Fibroblast of mammary gland (primary cell): ENCODE measurements around the gene TMEM238L.
A peak's percentile ranks its signal among the peaks of the same experiment; 100 is the strongest.

ENCODE experiments used
- DNase-seq: peaks from one replicate; pipeline ENCODE4 v3.0.0-alpha.2; 2010; ENCODE audit warnings: low read depth
- H3K4me3 ChIP-seq: 2 replicates; pipeline ENCODE4 v1.5.1; 2011; ENCODE audit warnings: low read depth, mild to moderate bottlenecking, low read length, moderate library complexity; ENCODE audit not compliant: control insufficient read depth
- CTCF ChIP-seq: conservative IDR thresholded peaks from 2 replicates; pipeline ENCODE4 v1.5.1; 2011; ENCODE audit warnings: low read depth, low read length, inconsistent platforms; ENCODE audit not compliant: control insufficient read depth, insufficient read depth

Gene TMEM238L

GRCh38 chr17:10790491-10791401 lies 13.2 kb downstream of the TMEM238L start:
- H3K4me3 ChIP-seq, result no peak overlapping the region
- no peak for DNase-seq
- TF ChIP-seq CTCF, result no peak

GRCh38 chr17:10789694-10790271 lies 14.1 kb downstream of the TMEM238L start:
- no peak overlapping the region for H3K4me3 ChIP-seq
- TF ChIP-seq CTCF, result no peak
- DNase-seq, result peak; percentile 5

- H3K4me3 ChIP-seq, result no peak overlapping the region
- no peak for DNase-seq
- TF ChIP-seq CTCF, result no peak
These were observed 16.4 kb downstream of the TMEM238L start for GRCh38 chr17:10787306-10788045.

- no peak for DNase-seq
- H3K4me3 ChIP-seq, result no peak overlapping the region
- TF ChIP-seq CTCF, result no peak
These were observed 18.6 kb downstream of the TMEM238L start for GRCh38 chr17:10785295-10785694.

- no peak overlapping the region for H3K4me3 ChIP-seq
- no peak for TF ChIP-seq CTCF
- DNase-seq, result no peak
These were observed 24.3 kb downstream of the TMEM238L start for GRCh38 chr17:10779609-10780008.

GRCh38 chr17:10777890-10778289 lies 26.0 kb downstream of the TMEM238L start:
- H3K4me3 ChIP-seq, result no peak overlapping the region
- no peak for DNase-seq
- no peak for TF ChIP-seq CTCF
